BLaER1 (cell line): ENCODE data around the gene NREP.
A peak's percentile ranks its signal among the peaks of the same experiment; 100 is the strongest.

Source experiments
- H3K27ac ChIP-seq: shearing (Covaris generic); formaldehyde crosslinking; 2 replicates; pipeline ENCODE4 v1.8.1; 2022
- H3K27me3 ChIP-seq: shearing (Covaris generic); formaldehyde crosslinking; 2 replicates; pipeline ENCODE4 v1.8.1; 2022
- H3K36me3 ChIP-seq: shearing (Covaris generic); formaldehyde crosslinking; 2 replicates; pipeline ENCODE4 v1.8.1; 2022
- H3K4me1 ChIP-seq: shearing (Covaris generic); formaldehyde crosslinking; 2 replicates; pipeline ENCODE4 v1.8.1; 2022
- H3K4me2 ChIP-seq: shearing (Covaris generic); formaldehyde crosslinking; 2 replicates; pipeline ENCODE4 v1.8.1; 2022
- H3K4me3 ChIP-seq: shearing (Covaris generic); formaldehyde crosslinking; 2 replicates; pipeline ENCODE4 v1.8.1; 2022
- H3K9ac ChIP-seq: shearing (Covaris generic); formaldehyde crosslinking; 2 replicates; pipeline ENCODE4 v1.8.1; 2022
- H3K9me3 ChIP-seq: shearing (Covaris generic); formaldehyde crosslinking; 2 replicates; pipeline ENCODE4 v1.8.1; 2022
- H4K20me1 ChIP-seq: shearing (Covaris generic); formaldehyde crosslinking; 2 replicates; pipeline ENCODE4 v1.8.1; 2022
- Cebpa-rat ChIP-seq: shearing (Covaris generic); IDR thresholded peaks from 2 replicates; pipeline ENCODE4 v1.8.1; 2022

The NREP gene, protein sequence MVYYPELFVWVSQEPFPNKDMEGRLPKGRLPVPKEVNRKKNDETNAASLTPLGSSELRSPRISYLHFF

GRCh38 chr5:111756581-111757354 is at the start of gene NREP:
Gene NREP (minus strand): TSS chr5:111757194. CDS start chr5:111755772, 1,422 bp downstream.
- H3K4me3 ChIP-seq: peak within 1 kb of the TSS; percentile 79

GRCh38 chr5:111806753-111807152 is 49.8 kb upstream of the NREP start:
- no peak for TF ChIP-seq Cebpa-rat
- no peak overlapping the region for H3K27ac ChIP-seq
- H3K27me3 ChIP-seq: no peaks in the 10 kb centered on the region
- H3K4me2 ChIP-seq: no peak overlapping the region
- H3K36me3 ChIP-seq: no peaks in the 10 kb centered on the region
- H3K4me1 ChIP-seq: no peaks in the 10 kb centered on the region
- no peaks in the 10 kb centered on the region for H3K9me3 ChIP-seq
- no peak overlapping the region for H3K9ac ChIP-seq
- H4K20me1 ChIP-seq: no peaks in the 10 kb centered on the region
- no peak overlapping the region for H3K4me3 ChIP-seq

More at GRCh38 chr5:111756581-111757354, at the start of gene NREP:
- Histone ChIP-seq H3K27me3 (no peaks in the 10 kb centered on the region), H3K4me1 (peaks cover 50% of the 10 kb centered on the region), H3K27ac (peak within 1 kb of the TSS; percentile 96), H3K9me3 (no peaks in the 10 kb centered on the region; the same call in 1 of the 2 replicates), H3K9ac (peak within 1 kb of the TSS; percentile 96), H4K20me1 (no peaks in the 10 kb centered on the region), H3K4me2 (peak within 1 kb of the TSS; percentile 82), H3K36me3 (peaks cover 16% of the 10 kb centered on the region)
- no peak for TF ChIP-seq Cebpa-rat

DNA sequence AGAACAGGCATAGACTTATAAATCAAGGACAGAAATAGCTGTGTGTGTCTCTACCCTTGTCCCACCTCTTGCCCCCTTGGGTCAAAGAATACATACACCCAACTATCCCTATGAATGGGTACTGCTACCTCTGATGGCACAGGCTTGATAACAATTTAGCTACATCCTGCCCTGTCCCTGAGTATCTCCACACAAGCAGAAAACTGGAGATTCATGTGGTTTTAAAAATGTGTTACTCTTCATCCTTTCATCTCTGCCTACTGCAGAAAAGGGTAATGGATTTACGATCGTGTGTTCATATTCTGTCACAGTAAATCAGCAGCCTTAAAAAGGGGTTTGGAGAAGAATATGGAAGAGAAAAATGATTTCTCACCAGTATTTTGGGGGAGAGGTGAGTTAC is 49.2 kb upstream of the NREP start:
- Histone ChIP-seq H3K27ac (no peak overlapping the region), H3K9ac (no peak overlapping the region), H3K27me3 (no peaks in the 10 kb centered on the region), H3K36me3 (no peaks in the 10 kb centered on the region), H3K4me1 (no peaks in the 10 kb centered on the region), H3K4me3 (no peak overlapping the region), H4K20me1 (no peaks in the 10 kb centered on the region), H3K4me2 (no peak overlapping the region), H3K9me3 (no peaks in the 10 kb centered on the region)
- TF ChIP-seq Cebpa-rat: no peak

DNA sequence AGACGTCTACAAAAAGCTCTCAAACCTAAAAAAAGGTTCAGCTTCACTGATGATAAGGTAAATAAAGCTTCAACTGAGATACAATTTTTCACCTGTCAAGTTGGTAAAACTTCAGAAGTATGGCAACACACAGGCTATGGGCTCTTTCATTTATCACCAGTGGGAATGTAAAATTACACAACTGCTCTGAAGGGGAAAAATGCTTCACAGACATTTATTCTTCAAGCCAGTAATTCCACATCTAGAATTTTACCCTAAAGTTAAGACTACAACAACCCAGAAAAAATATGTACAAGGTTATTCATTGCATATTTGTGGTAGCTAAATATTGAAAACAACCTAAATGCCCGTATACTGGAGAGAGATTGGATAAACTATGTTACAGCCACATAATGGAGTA is 48.1 kb upstream of the NREP start:
- Histone ChIP-seq H3K27me3 (no peaks in the 10 kb centered on the region), H3K36me3 (no peaks in the 10 kb centered on the region), H3K4me1 (no peaks in the 10 kb centered on the region), H3K4me2 (no peak overlapping the region), H4K20me1 (no peaks in the 10 kb centered on the region), H3K4me3 (no peak overlapping the region), H3K9me3 (no peaks in the 10 kb centered on the region), H3K9ac (no peak overlapping the region), H3K27ac (no peak overlapping the region)
- TF ChIP-seq Cebpa-rat: no peak

GRCh38 chr5:111800351-111800750 is 43.4 kb upstream of the NREP start:
- H3K4me1 ChIP-seq: no peaks in the 10 kb centered on the region
- no peaks in the 10 kb centered on the region for H3K27me3 ChIP-seq
- TF ChIP-seq Cebpa-rat: no peak
- H3K4me2 ChIP-seq: no peak overlapping the region
- no peak overlapping the region for H3K9ac ChIP-seq
- no peaks in the 10 kb centered on the region for H3K9me3 ChIP-seq
- H4K20me1 ChIP-seq: no peaks in the 10 kb centered on the region
- H3K4me3 ChIP-seq: no peak overlapping the region
- H3K27ac ChIP-seq: no peak overlapping the region
- no peaks in the 10 kb centered on the region for H3K36me3 ChIP-seq

GRCh38 chr5:111795142-111795541 is 38.1 kb upstream of the NREP start:
- TF ChIP-seq Cebpa-rat: no peak
- Histone ChIP-seq H3K4me1 (no peaks in the 10 kb centered on the region), H3K36me3 (no peaks in the 10 kb centered on the region)

DNA sequence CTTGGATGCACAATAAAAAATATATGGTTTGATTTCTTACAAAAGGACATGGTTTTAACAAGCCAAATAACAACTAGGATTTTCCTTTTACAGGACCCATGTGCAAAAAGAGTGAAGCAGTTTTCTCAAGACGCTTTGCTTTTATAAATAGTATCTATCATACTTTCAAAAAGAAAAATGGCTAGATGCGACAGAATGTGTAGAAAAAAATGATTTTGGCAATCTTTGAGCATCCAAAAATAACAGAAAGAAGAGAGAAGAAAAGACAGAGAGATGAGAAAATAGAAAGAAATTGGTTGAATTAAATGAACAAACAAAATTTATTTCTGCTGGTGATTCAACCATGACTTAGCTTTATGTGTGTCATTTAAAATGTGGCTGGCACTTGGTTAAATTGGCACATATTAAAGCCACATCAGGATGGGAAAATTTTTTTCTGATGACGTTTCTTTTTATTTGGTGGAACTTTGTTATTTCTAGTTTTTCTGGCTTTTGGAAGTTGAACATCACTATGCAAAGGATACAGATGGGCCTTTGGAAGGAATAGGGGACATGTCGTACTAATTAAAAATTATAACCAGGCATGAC is 35.6 kb upstream of the NREP start:
- no peaks in the 10 kb centered on the region for H3K4me1 ChIP-seq
- H3K27me3 ChIP-seq: no peaks in the 10 kb centered on the region
- H3K36me3 ChIP-seq: no peaks in the 10 kb centered on the region
- no peaks in the 10 kb centered on the region for H3K9me3 ChIP-seq
- no peak for TF ChIP-seq Cebpa-rat
- H3K9ac ChIP-seq: no peak overlapping the region
- H4K20me1 ChIP-seq: no peaks in the 10 kb centered on the region
- no peak overlapping the region for H3K4me2 ChIP-seq
- no peak overlapping the region for H3K27ac ChIP-seq
- H3K4me3 ChIP-seq: no peak overlapping the region

More at GRCh38 chr5:111795142-111795541, 38.1 kb upstream of the NREP start:
- no peak overlapping the region for H3K27ac ChIP-seq
- no peak overlapping the region for H3K4me2 ChIP-seq
- H3K9ac ChIP-seq: no peak overlapping the region
- no peak overlapping the region for H3K4me3 ChIP-seq
- H3K9me3 ChIP-seq: no peaks in the 10 kb centered on the region
- H4K20me1 ChIP-seq: no peaks in the 10 kb centered on the region
- H3K27me3 ChIP-seq: no peaks in the 10 kb centered on the region

DNA sequence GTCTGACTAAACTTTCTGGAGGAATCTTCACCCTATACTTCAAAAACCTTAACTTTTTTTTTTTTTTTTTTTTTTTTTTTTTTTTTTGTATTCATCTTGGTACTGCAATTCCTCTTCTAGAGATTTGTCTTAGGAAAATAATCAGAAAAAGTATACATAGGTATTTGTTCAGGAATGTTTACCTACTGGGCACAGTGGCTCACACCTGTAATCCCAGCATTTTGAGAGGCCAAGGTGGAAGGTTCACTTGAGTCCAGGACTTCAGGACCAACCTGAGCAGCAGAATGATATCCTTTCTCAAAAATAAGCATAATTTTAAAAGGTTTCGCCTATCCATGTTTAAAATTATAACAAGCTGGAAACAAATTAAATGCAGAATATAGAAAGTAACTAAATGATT is 33.3 kb upstream of the NREP start:
- Histone ChIP-seq H3K4me1 (no peaks in the 10 kb centered on the region), H3K9me3 (no peaks in the 10 kb centered on the region), H3K36me3 (no peaks in the 10 kb centered on the region), H3K27ac (no peak overlapping the region), H3K27me3 (no peaks in the 10 kb centered on the region), H3K4me2 (no peak overlapping the region), H4K20me1 (no peaks in the 10 kb centered on the region), H3K4me3 (no peak overlapping the region), H3K9ac (no peak overlapping the region)
- no peak for TF ChIP-seq Cebpa-rat

DNA sequence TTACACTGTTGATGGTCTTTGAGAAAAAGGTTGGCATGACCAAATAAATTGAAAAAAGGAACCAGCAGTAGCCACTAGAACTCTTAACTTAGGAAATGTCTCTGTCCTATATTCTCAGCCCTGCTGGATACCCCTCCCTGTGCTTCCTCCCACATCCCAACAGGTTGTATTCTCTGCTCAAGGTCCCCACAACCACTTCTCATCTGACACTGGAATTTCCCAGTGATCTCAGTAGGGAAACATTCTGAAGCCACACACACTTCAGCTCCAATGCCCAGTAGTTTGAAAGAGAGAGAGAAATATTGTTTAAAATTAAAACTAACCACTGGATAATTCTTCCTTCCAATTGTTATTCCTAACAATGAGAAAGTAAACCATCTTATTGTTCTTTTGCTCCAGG is 30.0 kb upstream of the NREP start:
- H3K27ac ChIP-seq: no peak overlapping the region
- H3K27me3 ChIP-seq: no peaks in the 10 kb centered on the region
- H3K9ac ChIP-seq: no peak overlapping the region
- no peak overlapping the region for H3K4me2 ChIP-seq
- no peaks in the 10 kb centered on the region for H4K20me1 ChIP-seq
- 0 out of 2 replicates have a peak, but pooled peaks cover 10% of the 10 kb centered on the region for H3K4me1 ChIP-seq
- TF ChIP-seq Cebpa-rat: no peak
- no peaks in the 10 kb centered on the region for H3K9me3 ChIP-seq
- no peak overlapping the region for H3K4me3 ChIP-seq
- no peaks in the 10 kb centered on the region for H3K36me3 ChIP-seq

DNA sequence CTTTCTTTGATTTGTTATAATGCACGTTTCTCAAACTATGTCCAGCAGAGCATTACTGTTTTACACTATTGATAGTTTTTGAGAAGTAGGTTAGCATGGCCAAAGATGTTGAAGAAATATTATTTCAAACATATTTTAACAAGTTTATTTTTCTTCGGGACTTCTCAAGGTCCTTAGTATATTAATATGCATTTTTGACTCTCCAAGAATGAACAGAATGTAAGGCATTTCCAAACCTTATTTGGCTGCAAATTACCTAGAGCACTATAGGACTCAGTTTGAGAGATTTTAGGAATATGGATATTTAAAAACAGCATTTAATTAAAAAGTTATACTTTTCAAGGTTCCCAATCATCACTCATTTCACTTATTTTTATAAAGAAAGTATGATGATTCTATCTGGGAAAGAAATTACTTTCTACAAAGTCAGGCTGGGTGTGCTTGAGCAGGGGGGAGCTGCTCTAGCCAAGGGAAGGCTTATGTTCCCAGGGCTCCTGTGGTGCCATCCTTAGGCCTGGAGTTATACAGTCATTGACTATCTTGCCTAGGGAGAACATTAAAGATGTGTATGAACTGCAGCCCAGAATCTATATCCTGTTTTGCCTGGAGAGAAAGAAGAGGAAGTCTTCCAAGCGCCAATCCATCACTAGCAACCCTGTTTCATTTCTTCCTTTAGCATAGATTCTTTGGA is 27.6 kb upstream of the NREP start:
- Histone ChIP-seq H3K27me3 (no peaks in the 10 kb centered on the region), H3K9me3 (no peaks in the 10 kb centered on the region), H4K20me1 (no peaks in the 10 kb centered on the region), H3K4me2 (no peak overlapping the region), H3K4me1 (peaks cover 17% of the 10 kb centered on the region), H3K9ac (no peak overlapping the region), H3K36me3 (no peaks in the 10 kb centered on the region), H3K27ac (no peak overlapping the region), H3K4me3 (no peak overlapping the region)
- no peak for TF ChIP-seq Cebpa-rat
